Keratinocyte (primary cell): Measurements from ENCODE around the gene DBX2. TPM values are rescaled to one million over a fixed set of nuclear protein-coding genes. Genes with fewer than 3 reads are reported as not detected.
"Not testable (repeated sequence)": the region's sequence is repeated elsewhere in the genome, so short reads cannot be mapped to it uniquely, and the experiment has no call there.

ENCODE experiments used
- DNase-seq: peaks from one replicate; pipeline ENCODE4 v3.0.0-alpha.2; 2011; ENCODE audit warnings: low read depth, missing footprints, low spot score
- FAIRE-seq: peaks from 2 replicates; lab custom pipeline; 2011; peaks lifted over from hg19 to GRCh38; lab: Jason Lieb, UNC
- H2AFZ ChIP-seq: 2 replicates; pipeline ENCODE4 v1.6.0; 2012; ENCODE audit warnings: low read length, control low read depth, inconsistent platforms; ENCODE audit not compliant: control insufficient read depth
- H3K27ac ChIP-seq: 2 replicates; pipeline ENCODE4 v1.5.1; 2011; ENCODE audit warnings: low read length; ENCODE audit not compliant: control insufficient read depth, insufficient read depth
- H3K27me3 ChIP-seq: 3 replicates; pipeline ENCODE4 v1.6.0; 2011; ENCODE audit warnings: low read length; ENCODE audit not compliant: control insufficient read depth, insufficient read depth; ENCODE audit errors: extremely low read depth
- H3K36me3 ChIP-seq, 2 experiments: 2 replicates in 1 of 2; 3 replicates in 1 of 2; pipeline ENCODE4 v1.5.1; 2011; ENCODE audit warnings: low read length in 2 of 2, mild to moderate bottlenecking in 1 of 2; ENCODE audit not compliant: control insufficient read depth in 2 of 2, insufficient read depth in 2 of 2; ENCODE audit errors: extremely low read depth in 1 of 2
- H3K4me1 ChIP-seq: 3 replicates; pipeline ENCODE4 v1.5.1; 2011; ENCODE audit warnings: low read length; ENCODE audit not compliant: control insufficient read depth, insufficient read depth; ENCODE audit errors: extremely low read depth
- H3K4me2 ChIP-seq: 3 replicates; pipeline ENCODE4 v1.6.0; 2011; ENCODE audit warnings: low read depth, low read length; ENCODE audit not compliant: control insufficient read depth, insufficient read depth; ENCODE audit errors: extremely low read depth
- H3K4me3 ChIP-seq, 3 experiments: fragments of 200-600 bp in 1 of 3; sonication (generic) in 1 of 3; 2 replicates in 2 of 3; 3 replicates in 1 of 3; pipeline ENCODE4 v1.5.1; 2011 to 2016; ENCODE audit warnings: low read length in 3 of 3, mild to moderate bottlenecking in 3 of 3, control low read depth in 2 of 3, inconsistent platforms in 1 of 3, low read depth in 1 of 3, mixed read lengths in 1 of 3, mixed run types in 1 of 3, moderate library complexity in 1 of 3; ENCODE audit not compliant: control insufficient read depth in 2 of 3, insufficient read depth in 2 of 3; ENCODE audit errors: extremely low read depth in 1 of 3
- H3K79me2 ChIP-seq: 2 replicates; pipeline ENCODE4 v1.6.0; 2012; ENCODE audit warnings: low read length; ENCODE audit not compliant: control insufficient read depth, insufficient read depth
- H3K9ac ChIP-seq: 3 replicates; pipeline ENCODE4 v1.6.0; 2011; ENCODE audit warnings: low read length; ENCODE audit not compliant: control insufficient read depth, insufficient read depth; ENCODE audit errors: extremely low read depth
- H3K9me1 ChIP-seq: 3 replicates; pipeline ENCODE4 v1.6.0; 2011; ENCODE audit warnings: low read length; ENCODE audit not compliant: control insufficient read depth, insufficient read depth; ENCODE audit errors: extremely low read depth
- H3K9me3 ChIP-seq: 2 replicates; pipeline ENCODE4 v1.5.1; 2012; ENCODE audit warnings: low read depth, low read length; ENCODE audit not compliant: control insufficient read depth
- H4K20me1 ChIP-seq: 3 replicates; pipeline ENCODE4 v1.6.0; 2011; ENCODE audit warnings: low read length; ENCODE audit not compliant: control insufficient read depth, insufficient read depth; ENCODE audit errors: extremely low read depth
- EZH2 ChIP-seq: IDR thresholded peaks from one replicate; pipeline ENCODE4 v1.6.1; 2012; ENCODE audit warnings: inconsistent platforms, mild to moderate bottlenecking, low read length, moderate library complexity
- dilution Hi-C: fragments of 300-500 bp; cut with MboI; formaldehyde crosslinking; loops from one replicate; pipeline ENCODE4 v1.7.0; 2020; ENCODE audit warnings: low sequenced_read_pairs; ENCODE audit not compliant: extremely low pct_ligation_motif_present
- polyA plus RNA-seq, 5 experiments: library from polyadenylated mRNA; depleted of rRNA in 3 of 5; stranded (reverse) in 3 of 5; stranded (forward) in 1 of 5; unstranded in 1 of 5; fragments of >200 nt; gene quantifications; 1 replicate in 1 of 5; 2 replicates in 3 of 5; 3 replicates in 1 of 5; pipeline versions ENCODE4 v1.2.1 to v1.2.3, GENCODE V29; 2011 to 2012; ENCODE audit warnings: missing spikeins in 2 of 5, low read depth in 1 of 5, low replicate concordance in 1 of 5
- TF ChIP-seq, protein P1 (sequence below), 3 experiments: IDR thresholded peaks in 1 of 3; conservative IDR thresholded peaks in 1 of 3; optimal IDR thresholded peaks in 1 of 3; 2 replicates in 2 of 3; 3 replicates in 1 of 3; pipeline versions ENCODE3 to v1.5.1; 2011; ENCODE audit warnings: low read length in 3 of 3, mild to moderate bottlenecking in 3 of 3, moderate library complexity in 2 of 3, control low read depth in 1 of 3, inconsistent platforms in 1 of 3; ENCODE audit not compliant: insufficient read depth in 2 of 3; ENCODE audit errors: extremely low read depth in 1 of 3

Gene DBX2
- polyA plus RNA-seq, 1 donor (not counting 4 experiments of a cell fraction or from before 2014, with no cell fraction given): not detected

DNA sequence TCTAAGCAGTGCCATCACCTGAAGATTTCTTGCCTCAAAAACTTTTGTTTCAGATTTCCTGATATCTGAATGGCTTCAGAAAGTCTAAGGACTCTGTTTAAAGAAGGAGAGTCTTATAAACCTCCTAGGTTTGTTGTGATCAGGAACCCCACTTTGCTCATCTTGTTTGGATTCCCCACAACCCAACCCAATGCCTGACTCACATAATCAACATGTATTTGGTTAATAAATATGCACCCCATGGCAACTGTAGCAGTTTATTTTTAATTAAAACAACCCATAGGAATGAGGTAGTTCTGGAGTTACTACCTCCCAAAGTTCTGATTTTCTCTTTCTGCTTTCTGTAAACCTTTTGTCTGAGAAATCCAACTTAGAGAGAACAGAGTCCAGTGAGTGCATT is 51.5 kb downstream of the DBX2 start:
- dilution Hi-C loops: no loop called here
- Histone ChIP-seq H3K27me3 (no peaks in the 10 kb centered on the region), H3K9me3 (no peaks in the 10 kb centered on the region), H3K4me2 (no peak overlapping the region), H3K79me2 (no peaks in the 10 kb centered on the region), H2AFZ (no peak overlapping the region), H3K4me3 (no peak overlapping the region), H3K27ac (no peak overlapping the region), H3K9me1 (no peaks in the 10 kb centered on the region), H4K20me1 (no peaks in the 10 kb centered on the region), H3K36me3 (no peaks in the 10 kb centered on the region), H3K4me1 (no peaks in the 10 kb centered on the region), H3K9ac (no peak overlapping the region)
- FAIRE-seq (no peak), DNase-seq (no peak)
- no peak for TF ChIP-seq EZH2
- TF ChIP-seq, protein P1, sequence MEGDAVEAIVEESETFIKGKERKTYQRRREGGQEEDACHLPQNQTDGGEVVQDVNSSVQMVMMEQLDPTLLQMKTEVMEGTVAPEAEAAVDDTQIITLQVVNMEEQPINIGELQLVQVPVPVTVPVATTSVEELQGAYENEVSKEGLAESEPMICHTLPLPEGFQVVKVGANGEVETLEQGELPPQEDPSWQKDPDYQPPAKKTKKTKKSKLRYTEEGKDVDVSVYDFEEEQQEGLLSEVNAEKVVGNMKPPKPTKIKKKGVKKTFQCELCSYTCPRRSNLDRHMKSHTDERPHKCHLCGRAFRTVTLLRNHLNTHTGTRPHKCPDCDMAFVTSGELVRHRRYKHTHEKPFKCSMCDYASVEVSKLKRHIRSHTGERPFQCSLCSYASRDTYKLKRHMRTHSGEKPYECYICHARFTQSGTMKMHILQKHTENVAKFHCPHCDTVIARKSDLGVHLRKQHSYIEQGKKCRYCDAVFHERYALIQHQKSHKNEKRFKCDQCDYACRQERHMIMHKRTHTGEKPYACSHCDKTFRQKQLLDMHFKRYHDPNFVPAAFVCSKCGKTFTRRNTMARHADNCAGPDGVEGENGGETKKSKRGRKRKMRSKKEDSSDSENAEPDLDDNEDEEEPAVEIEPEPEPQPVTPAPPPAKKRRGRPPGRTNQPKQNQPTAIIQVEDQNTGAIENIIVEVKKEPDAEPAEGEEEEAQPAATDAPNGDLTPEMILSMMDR (optimal IDR thresholded peaks at IDR 0.05 in 1 of 3, IDR thresholded peaks at IDR 0.05 in 1 of 3, conservative IDR thresholded peaks at IDR 0.05 in 1 of 3; ENCODE audit: extremely low read depth in 1 of 3, insufficient read depth in 2 of 3, low read length in 3 of 3): no peak

DNA sequence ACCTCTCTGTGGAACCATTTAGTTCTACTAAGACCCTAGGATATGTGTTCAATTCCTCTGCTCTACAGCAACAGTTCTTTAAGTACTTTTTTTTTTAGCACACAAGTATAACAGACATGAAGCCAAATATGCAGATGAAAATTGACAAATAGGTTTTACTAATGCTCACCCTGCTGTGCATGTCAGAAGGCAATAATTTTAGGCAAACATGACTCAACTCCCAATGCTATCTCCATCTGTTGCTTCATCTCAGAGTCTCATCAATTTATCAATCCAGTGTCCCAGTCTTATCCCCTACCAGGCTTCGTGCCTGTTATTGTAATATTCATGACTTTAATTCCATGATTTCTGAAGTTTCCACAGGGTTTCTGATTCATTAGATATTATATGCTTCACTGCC is 57.7 kb downstream of the DBX2 start:
- H3K9me1 ChIP-seq: no peaks in the 10 kb centered on the region
- H2AFZ ChIP-seq: no peak overlapping the region
- no peak for DNase-seq
- no peak overlapping the region for H3K4me3 ChIP-seq
- FAIRE-seq: no peak
- H4K20me1 ChIP-seq: no peaks in the 10 kb centered on the region
- dilution Hi-C loops: no loop called here
- H3K36me3 ChIP-seq: no peaks in the 10 kb centered on the region
- no peak overlapping the region for H3K9ac ChIP-seq
- H3K27ac ChIP-seq: no peak overlapping the region
- no peak overlapping the region for H3K4me2 ChIP-seq
- no peaks in the 10 kb centered on the region for H3K79me2 ChIP-seq
- TF ChIP-seq, protein P1 (optimal IDR thresholded peaks at IDR 0.05 in 1 of 3, IDR thresholded peaks at IDR 0.05 in 1 of 3, conservative IDR thresholded peaks at IDR 0.05 in 1 of 3; ENCODE audit: extremely low read depth in 1 of 3, insufficient read depth in 2 of 3, low read length in 3 of 3): no peak
- TF ChIP-seq EZH2: no peak
- no peaks in the 10 kb centered on the region for H3K27me3 ChIP-seq
- no peaks in the 10 kb centered on the region for H3K9me3 ChIP-seq
- H3K4me1 ChIP-seq: no peaks in the 10 kb centered on the region

DNA sequence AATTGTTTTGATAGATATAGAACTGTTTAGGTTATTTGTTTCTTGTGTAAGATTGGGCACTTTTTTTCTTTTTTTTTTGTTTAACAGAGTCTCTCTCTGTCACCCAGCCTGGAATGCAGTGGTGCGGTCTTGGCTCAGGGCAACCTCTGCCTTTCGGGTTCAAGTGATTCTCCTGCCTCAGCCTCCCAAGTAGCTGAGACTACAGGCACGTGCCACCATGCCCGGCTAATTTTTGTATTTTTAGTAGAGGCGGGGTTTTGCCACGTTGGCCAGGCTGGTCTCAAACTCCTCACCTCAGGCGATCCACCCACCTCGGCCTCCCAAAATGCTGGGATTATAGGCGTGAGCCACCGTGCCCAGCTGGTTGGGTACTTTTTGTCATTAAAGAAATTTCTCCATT is 66.0 kb downstream of the DBX2 start:
- H3K9ac ChIP-seq, H3K9me1 ChIP-seq, H3K9me3 ChIP-seq, FAIRE-seq, H3K4me1 ChIP-seq, H3K36me3 ChIP-seq, H3K4me2 ChIP-seq, dilution Hi-C loops, DNase-seq, H3K4me3 ChIP-seq, H3K27me3 ChIP-seq, H4K20me1 ChIP-seq, H3K79me2 ChIP-seq, H3K27ac ChIP-seq, H2AFZ ChIP-seq: not testable (repeated sequence)
